Loucy (cell line): ENCODE results near the gene ERCC6L2.

Experiments used
- EZH2phosphoT487 ChIP-seq: fragments of 200-600 bp; IDR thresholded peaks from 2 replicates; pipeline ENCODE4 v1.6.1; 2018; ENCODE audit warnings: antibody characterized with exemption, mild to moderate bottlenecking, moderate library complexity, borderline replicate concordance
- TF ChIP-seq, protein P1 (sequence below): fragments of 200-600 bp; sonication (generic); conservative IDR thresholded peaks from 2 replicates; pipeline ENCODE4 v1.5.1; 2014; ENCODE audit warnings: mild to moderate bottlenecking, antibody characterized with exemption, low read length

DNA sequence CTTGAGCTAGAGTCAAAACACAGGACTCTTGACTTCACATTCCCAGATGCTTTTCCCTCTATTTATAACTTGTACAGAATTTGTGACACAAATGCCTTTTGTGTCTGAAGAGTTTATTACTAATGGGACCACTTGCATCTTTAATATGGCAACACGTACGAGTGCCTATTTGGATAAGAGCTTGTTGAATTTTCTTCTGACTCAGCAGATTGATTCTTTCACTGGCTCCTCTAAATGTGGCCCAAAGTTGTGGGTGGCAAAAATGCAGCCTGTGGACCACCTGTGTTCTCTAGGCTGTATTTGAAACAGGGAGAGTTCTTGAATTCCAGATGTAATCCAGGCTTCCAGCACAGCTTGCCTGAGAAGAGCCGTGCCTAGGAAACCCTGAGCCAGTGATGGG is 34.1 kb upstream of the ERCC6L2 start:
- TF ChIP-seq, protein P1, sequence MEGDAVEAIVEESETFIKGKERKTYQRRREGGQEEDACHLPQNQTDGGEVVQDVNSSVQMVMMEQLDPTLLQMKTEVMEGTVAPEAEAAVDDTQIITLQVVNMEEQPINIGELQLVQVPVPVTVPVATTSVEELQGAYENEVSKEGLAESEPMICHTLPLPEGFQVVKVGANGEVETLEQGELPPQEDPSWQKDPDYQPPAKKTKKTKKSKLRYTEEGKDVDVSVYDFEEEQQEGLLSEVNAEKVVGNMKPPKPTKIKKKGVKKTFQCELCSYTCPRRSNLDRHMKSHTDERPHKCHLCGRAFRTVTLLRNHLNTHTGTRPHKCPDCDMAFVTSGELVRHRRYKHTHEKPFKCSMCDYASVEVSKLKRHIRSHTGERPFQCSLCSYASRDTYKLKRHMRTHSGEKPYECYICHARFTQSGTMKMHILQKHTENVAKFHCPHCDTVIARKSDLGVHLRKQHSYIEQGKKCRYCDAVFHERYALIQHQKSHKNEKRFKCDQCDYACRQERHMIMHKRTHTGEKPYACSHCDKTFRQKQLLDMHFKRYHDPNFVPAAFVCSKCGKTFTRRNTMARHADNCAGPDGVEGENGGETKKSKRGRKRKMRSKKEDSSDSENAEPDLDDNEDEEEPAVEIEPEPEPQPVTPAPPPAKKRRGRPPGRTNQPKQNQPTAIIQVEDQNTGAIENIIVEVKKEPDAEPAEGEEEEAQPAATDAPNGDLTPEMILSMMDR: no peak
- TF ChIP-seq EZH2phosphoT487: no peak
